GM12872 (cell line): ENCODE results near the gene BAIAP2L1.

Source experiments
- TF ChIP-seq, protein P1 (sequence below): IDR thresholded peaks from 3 replicates; pipeline ENCODE4 v1.5.1; 2011; ENCODE audit warnings: low read depth, mild to moderate bottlenecking, low read length, moderate library complexity; ENCODE audit not compliant: insufficient read depth

BAIAP2L1 gene

DNA sequence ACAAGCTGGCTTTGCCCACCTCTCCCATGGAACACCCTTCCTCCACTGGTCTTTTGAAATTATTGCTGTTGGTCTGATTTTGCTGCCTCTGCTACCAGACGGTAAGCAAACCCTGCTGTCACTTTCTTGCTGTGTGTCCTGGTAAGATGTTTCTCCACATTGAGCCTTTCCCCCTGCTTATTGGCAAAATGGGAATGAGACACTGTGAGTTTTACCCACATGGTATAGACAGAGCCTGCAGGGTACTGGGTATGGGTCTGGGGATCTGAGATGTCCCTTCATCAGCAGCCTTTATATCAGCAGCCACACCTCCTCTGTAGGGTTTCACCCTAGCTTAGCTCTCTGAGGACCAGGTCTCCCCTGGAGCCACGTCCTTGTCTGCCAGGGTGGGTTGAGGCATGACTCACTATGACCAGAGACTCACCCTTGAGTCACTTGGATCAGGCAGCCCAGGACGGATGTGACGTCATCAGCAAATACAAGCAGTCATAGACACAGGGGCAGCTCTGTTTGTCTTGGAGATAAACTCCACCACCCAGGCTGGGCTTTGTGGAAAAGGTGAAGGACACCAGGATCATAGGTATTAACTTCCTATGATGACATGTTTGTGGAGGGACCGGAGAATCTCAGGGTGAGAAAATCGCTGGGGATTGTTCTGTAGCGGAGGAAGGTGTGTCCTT, 17.9 kb upstream of the BAIAP2L1 start:
- TF ChIP-seq, protein P1, sequence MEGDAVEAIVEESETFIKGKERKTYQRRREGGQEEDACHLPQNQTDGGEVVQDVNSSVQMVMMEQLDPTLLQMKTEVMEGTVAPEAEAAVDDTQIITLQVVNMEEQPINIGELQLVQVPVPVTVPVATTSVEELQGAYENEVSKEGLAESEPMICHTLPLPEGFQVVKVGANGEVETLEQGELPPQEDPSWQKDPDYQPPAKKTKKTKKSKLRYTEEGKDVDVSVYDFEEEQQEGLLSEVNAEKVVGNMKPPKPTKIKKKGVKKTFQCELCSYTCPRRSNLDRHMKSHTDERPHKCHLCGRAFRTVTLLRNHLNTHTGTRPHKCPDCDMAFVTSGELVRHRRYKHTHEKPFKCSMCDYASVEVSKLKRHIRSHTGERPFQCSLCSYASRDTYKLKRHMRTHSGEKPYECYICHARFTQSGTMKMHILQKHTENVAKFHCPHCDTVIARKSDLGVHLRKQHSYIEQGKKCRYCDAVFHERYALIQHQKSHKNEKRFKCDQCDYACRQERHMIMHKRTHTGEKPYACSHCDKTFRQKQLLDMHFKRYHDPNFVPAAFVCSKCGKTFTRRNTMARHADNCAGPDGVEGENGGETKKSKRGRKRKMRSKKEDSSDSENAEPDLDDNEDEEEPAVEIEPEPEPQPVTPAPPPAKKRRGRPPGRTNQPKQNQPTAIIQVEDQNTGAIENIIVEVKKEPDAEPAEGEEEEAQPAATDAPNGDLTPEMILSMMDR = no peak

DNA sequence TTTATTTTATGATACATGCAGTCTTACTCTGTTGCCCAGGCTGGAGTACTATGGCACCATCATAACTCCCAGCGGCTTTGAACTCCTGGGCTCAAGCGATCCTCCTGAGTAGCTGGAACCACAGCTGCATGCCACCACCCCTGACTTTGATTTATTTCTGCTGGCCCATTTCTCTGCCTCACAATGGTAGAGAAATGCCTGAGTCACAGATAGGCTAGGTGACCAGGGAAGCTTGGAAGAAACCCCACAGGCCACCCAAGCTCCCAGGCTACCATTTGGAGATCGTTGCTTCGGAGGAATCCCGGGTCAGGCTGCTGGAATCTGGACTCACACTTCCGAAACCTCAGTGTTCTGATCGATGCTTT, 17.4 kb upstream of the BAIAP2L1 start:
- TF ChIP-seq, protein P1 = no peak

GRCh38 chr7:98414205-98414900, 13.5 kb upstream of the BAIAP2L1 start:
- TF ChIP-seq, protein P1 = no peak

- TF ChIP-seq, protein P1 = no peak
Measured at GRCh38 chr7:98409843-98410242, 9.0 kb upstream of the BAIAP2L1 start.

DNA sequence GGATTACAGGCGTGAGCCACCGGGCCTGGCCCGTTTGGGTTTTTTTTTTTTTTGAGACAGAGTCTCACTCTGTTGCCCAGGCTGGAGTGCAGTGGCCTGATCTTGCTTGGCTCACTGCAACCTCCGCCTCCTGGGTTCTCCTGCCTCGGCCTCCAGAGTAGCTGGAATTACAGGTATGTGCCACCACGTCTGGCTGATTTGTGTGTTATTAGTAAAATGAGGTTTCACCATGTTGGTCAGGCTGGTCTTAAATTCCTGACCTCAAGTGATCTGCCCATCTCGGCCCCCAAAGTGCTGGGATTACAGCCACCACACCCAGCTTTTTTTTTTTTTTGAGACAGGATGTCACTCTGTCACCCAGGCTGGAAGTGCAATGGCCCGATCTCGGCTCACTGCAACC, 5.9 kb upstream of the BAIAP2L1 start:
- TF ChIP-seq, protein P1 = no peak

- TF ChIP-seq, protein P1 = no peak
Measured at GRCh38 chr7:98404840-98405239, 4.0 kb upstream of the BAIAP2L1 start.

GRCh38 chr7:98399890-98400541, 874 bp downstream of the BAIAP2L1 start:
- TF ChIP-seq, protein P1 = no peak
